ENCODE results near the gene PCGF2. TPM values are rescaled to one million over a fixed set of nuclear protein-coding genes. Genes with fewer than 3 reads are reported as not detected.
"Not testable (repeated sequence)": the region's sequence is repeated elsewhere in the genome, so short reads cannot be mapped to it uniquely, and the experiment has no call there.

PCGF2 gene
- total RNA-seq = 10 to 100 TPM; 51.3 to 53.9 TPM
- long read RNA-seq, donor 1, partial matches to known transcripts = 2 of 7 reads
- long read RNA-seq, donor 1, other reads (novel, unspliced or antisense) = 5 of 7 reads
- long read RNA-seq, donor 2, partial matches to known transcripts = 1 of 6 reads
- long read RNA-seq, donor 2, other reads (novel, unspliced or antisense) = 5 of 6 reads

- intact Hi-C loops (cut with DNase I) = no loop called here
- peak; percentile 96 for DNase-seq (ENCODE audit: low spot score)
Observed at GRCh38 chr17:38748149-38748891, at the start of gene PCGF2. Gene PCGF2 (minus strand): TSS chr17:38748336. CDS start chr17:38740402, 7,934 bp downstream.

- intact Hi-C loops (cut with DNase I) = no loop called here
- DNase-seq (ENCODE audit: low spot score) = no peak
Observed at GRCh38 chr17:38797828-38798227, 49.7 kb upstream of the PCGF2 start.

GRCh38 chr17:38797158-38797490 lies 49.0 kb upstream of the PCGF2 start:
- DNase-seq (ENCODE audit: low spot score) = no peak
- intact Hi-C loops (cut with DNase I) = no loop called here

- intact Hi-C loops (cut with DNase I) = no loop called here
- DNase-seq (ENCODE audit: low spot score) = no peak
Observed at GRCh38 chr17:38796451-38797157, 48.5 kb upstream of the PCGF2 start.

- DNase-seq (ENCODE audit: low spot score) = no peak
- intact Hi-C loops (cut with DNase I) = no loop called here
Observed at GRCh38 chr17:38794221-38794620, 46.1 kb upstream of the PCGF2 start.

- no peak for DNase-seq (ENCODE audit: low spot score)
- intact Hi-C loops (cut with DNase I) = no loop called here
Observed at GRCh38 chr17:38791162-38791561, 43.0 kb upstream of the PCGF2 start.

- intact Hi-C loops (cut with DNase I) = not testable (repeated sequence)
Observed at GRCh38 chr17:38790148-38790707, 42.1 kb upstream of the PCGF2 start.

GRCh38 chr17:38789185-38789584 lies 41.0 kb upstream of the PCGF2 start:
- DNase-seq (ENCODE audit: low spot score) = no peak
- intact Hi-C loops (cut with DNase I) = no loop called here

More at GRCh38 chr17:38790148-38790707, 42.1 kb upstream of the PCGF2 start:
- not testable (repeated sequence) for DNase-seq (ENCODE audit: low spot score)

GRCh38 chr17:38787999-38788398 lies 39.9 kb upstream of the PCGF2 start:
- DNase-seq (ENCODE audit: low spot score); intact Hi-C loops (cut with DNase I): not testable (repeated sequence)

- intact Hi-C loops (cut with DNase I) = no loop called here
Observed at GRCh38 chr17:38786372-38786771, 38.2 kb upstream of the PCGF2 start.

GRCh38 chr17:38783227-38783626 lies 35.1 kb upstream of the PCGF2 start:
- DNase-seq (ENCODE audit: low spot score) = no peak
- intact Hi-C loops (cut with DNase I) = no loop called here

More at GRCh38 chr17:38786372-38786771, 38.2 kb upstream of the PCGF2 start:
- DNase-seq (ENCODE audit: low spot score) = no peak

- intact Hi-C loops (cut with DNase I) = loop anchor here in 1 of 2 donors (10.0 kb wide), 1 partner anchor 415 kb away; the partner anchor contains the start of gene CACNB1
- DNase-seq (ENCODE audit: low spot score) = no peak
Observed at GRCh38 chr17:38779965-38780752, 32.0 kb upstream of the PCGF2 start.

GRCh38 chr17:38777641-38778250 lies 29.6 kb upstream of the PCGF2 start:
- no peak for DNase-seq (ENCODE audit: low spot score)
- intact Hi-C loops (cut with DNase I) = loop anchor here in 1 of 2 donors (10.0 kb wide), 1 partner anchor 417 kb away; the partner anchor contains the start of gene CACNB1

GRCh38 chr17:38773258-38773657 lies 25.1 kb upstream of the PCGF2 start:
- intact Hi-C loops (cut with DNase I) = loop anchor here in 1 of 2 donors (10.0 kb wide), 1 partner anchor 422 kb away; the partner anchor contains the start of gene CACNB1
- no peak for DNase-seq (ENCODE audit: low spot score)

GRCh38 chr17:38768417-38768816 lies 20.3 kb upstream of the PCGF2 start:
- intact Hi-C loops (cut with DNase I) = no loop called here
- no peak for DNase-seq (ENCODE audit: low spot score)

GRCh38 chr17:38766341-38766740 lies 18.2 kb upstream of the PCGF2 start:
- intact Hi-C loops (cut with DNase I) = no loop called here
- no peak for DNase-seq (ENCODE audit: low spot score)

GRCh38 chr17:38762231-38762630 lies 14.1 kb upstream of the PCGF2 start:
- intact Hi-C loops (cut with DNase I) = no loop called here

GRCh38 chr17:38761612-38762011 lies 13.5 kb upstream of the PCGF2 start:
- intact Hi-C loops (cut with DNase I) = no loop called here
- DNase-seq (ENCODE audit: low spot score) = no peak

More at GRCh38 chr17:38762231-38762630, 14.1 kb upstream of the PCGF2 start:
- DNase-seq (ENCODE audit: low spot score) = no peak

GRCh38 chr17:38753071-38753506 lies 5.0 kb upstream of the PCGF2 start:
- DNase-seq (ENCODE audit: low spot score) = no peak
- intact Hi-C loops (cut with DNase I) = no loop called here
